HepG2 (cell line): Measurements from ENCODE around the gene BAG3. TPM values are rescaled to one million over a fixed set of nuclear protein-coding genes. Genes with fewer than 3 reads are reported as not detected.

Experiments used
- CHCHD3 ChIP-seq: sonication (generic); formaldehyde crosslinking; IDR thresholded peaks from 2 replicates; pipeline ENCODE4 v1.8.0; 2022; ENCODE audit warnings: mild to moderate bottlenecking, missing genetic modification reagents, moderate library complexity
- CREBL2 ChIP-seq: sonication (generic); formaldehyde crosslinking; IDR thresholded peaks from 2 replicates; pipeline ENCODE4 v1.8.1; 2023; ENCODE audit warnings: missing genetic modification reagents, mild to moderate bottlenecking, borderline replicate concordance
- HOXA7 ChIP-seq: sonication (generic); formaldehyde crosslinking; IDR thresholded peaks from 2 replicates; pipeline ENCODE4 v1.8.1; 2022; ENCODE audit warnings: mild to moderate bottlenecking, missing genetic modification reagents, moderate library complexity
- IRX3 ChIP-seq: sonication (generic); formaldehyde crosslinking; IDR thresholded peaks from 2 replicates; pipeline ENCODE4 v1.8.1; 2023; ENCODE audit warnings: mild to moderate bottlenecking, low read depth, missing genetic modification reagents, borderline replicate concordance
- NR0B2 ChIP-seq: sonication (generic); formaldehyde crosslinking; IDR thresholded peaks from 2 replicates; pipeline ENCODE4 v1.4.0; 2020; ENCODE audit warnings: mild to moderate bottlenecking, missing genetic modification reagents
- PAX8 ChIP-seq: sonication (generic); formaldehyde crosslinking; IDR thresholded peaks from 2 replicates; pipeline ENCODE4 v1.8.0; 2022; ENCODE audit warnings: mild to moderate bottlenecking, missing genetic modification reagents, borderline replicate concordance
- PHF20 ChIP-seq: sonication (generic); formaldehyde crosslinking; IDR thresholded peaks from 2 replicates; pipeline ENCODE4 v1.5.0; 2020; ENCODE audit warnings: mild to moderate bottlenecking, missing genetic modification reagents
- PHF21A ChIP-seq: sonication (generic); formaldehyde crosslinking; IDR thresholded peaks from 2 replicates; pipeline ENCODE4 v1.5.0; 2020; ENCODE audit warnings: mild to moderate bottlenecking, missing genetic modification reagents
- PREB ChIP-seq: sonication (generic); formaldehyde crosslinking; IDR thresholded peaks from 2 replicates; pipeline ENCODE4 v1.4.0; 2020; ENCODE audit warnings: missing genetic modification reagents
- RBM22 ChIP-seq: fragments of 200-400 bp; formaldehyde crosslinking; optimal IDR thresholded peaks from 2 replicates; pipeline ENCODE3; 2017; ENCODE audit warnings: mild to moderate bottlenecking, low read length, moderate library complexity
- SALL1 ChIP-seq: sonication (generic); formaldehyde crosslinking; IDR thresholded peaks from 2 replicates; pipeline ENCODE4 v1.8.0; 2022; ENCODE audit warnings: mild to moderate bottlenecking, missing genetic modification reagents
- SIN3B ChIP-seq: fragments of 150-350 bp; IDR thresholded peaks from 2 replicates; pipeline ENCODE4 v1.6.1; 2014; ENCODE audit warnings: low read length
- SNAPC2 ChIP-seq: sonication (generic); formaldehyde crosslinking; IDR thresholded peaks from 2 replicates; pipeline ENCODE4 v1.8.1; 2022; ENCODE audit warnings: mild to moderate bottlenecking, missing genetic modification reagents
- SP140L ChIP-seq: sonication (generic); formaldehyde crosslinking; IDR thresholded peaks from 2 replicates; pipeline ENCODE4 v1.4.0; 2020; ENCODE audit warnings: missing genetic modification reagents, borderline replicate concordance
- SRSF1 ChIP-seq: fragments of 200-400 bp; formaldehyde crosslinking; optimal IDR thresholded peaks from 2 replicates; pipeline ENCODE3; 2017; ENCODE audit warnings: mild to moderate bottlenecking, low read depth, low read length, moderate library complexity
- TAF1 ChIP-seq: sonication (generic); formaldehyde crosslinking; IDR thresholded peaks from 2 replicates; pipeline ENCODE4 v1.4.0; 2020; ENCODE audit warnings: missing genetic modification reagents
- TFE3 ChIP-seq: IDR thresholded peaks from 2 replicates; pipeline ENCODE4 v1.6.1; 2016
- YY1 ChIP-seq: IDR thresholded peaks from 2 replicates; pipeline ENCODE4 v1.6.1; 2011; ENCODE audit warnings: low read length, low read depth, moderate library complexity, mild to moderate bottlenecking; ENCODE audit not compliant: insufficient read depth, insufficient replicate concordance
- ZBTB33 ChIP-seq: sonication (generic); formaldehyde crosslinking; IDR thresholded peaks from 2 replicates; pipeline ENCODE4 v1.4.0; 2020; ENCODE audit warnings: missing genetic modification reagents
- ZNF549 ChIP-seq: sonication (generic); formaldehyde crosslinking; IDR thresholded peaks from 2 replicates; pipeline ENCODE4 v1.5.0; 2020; ENCODE audit warnings: missing genetic modification reagents
- ZNF703 ChIP-seq: sonication (generic); formaldehyde crosslinking; IDR thresholded peaks from 2 replicates; pipeline ENCODE4 v1.5.1; 2020; ENCODE audit warnings: missing genetic modification reagents, mild to moderate bottlenecking, moderate library complexity, borderline replicate concordance
- ZZZ3 ChIP-seq: sonication (generic); formaldehyde crosslinking; IDR thresholded peaks from 2 replicates; pipeline ENCODE4 v1.4.0; 2020; ENCODE audit warnings: missing genetic modification reagents, mild to moderate bottlenecking, borderline replicate concordance
- polyA plus RNA-seq, 8 experiments: library from polyadenylated mRNA; depleted of rRNA in 3 of 8; stranded (reverse) in 7 of 8; unstranded in 1 of 8; fragments of >200 nt; fragmentation: Illumina TruSeq in 4 of 8; extraction: Trizol in 4 of 8; gene quantifications; 2 replicates each; pipeline versions ENCODE4 v1.2.1 to v1.2.3, GENCODE V29; 2011 to 2016; ENCODE audit warnings: low read depth in 4 of 8, missing spikeins in 1 of 8, mixed read lengths in 1 of 8; ENCODE audit not compliant: insufficient read depth in 1 of 8
- total RNA-seq, 5 experiments: library from RNA; depleted of rRNA; stranded (reverse); fragments of >200 nt; fragmentation: Illumina TruSeq; extraction: Trizol; gene quantifications; 2 replicates each; pipeline ENCODE4 v1.2.3, GENCODE V29; 2016; ENCODE audit warnings: low read depth in 1 of 5
- TF ChIP-seq, protein P1 (sequence below): sonication (generic); formaldehyde crosslinking; IDR thresholded peaks from 2 replicates; pipeline ENCODE4 v1.9.0; 2021; ENCODE audit warnings: missing genetic modification reagents, borderline replicate concordance

The BAG3 gene
- total and polyA plus RNA-seq, 2 of the 13 experiments (the other 11 are each of a cell fraction or from before 2014, with no cell fraction given) = 2.9 to 6.7 TPM

- TF ChIP-seq RBM22 (no peak), PHF20 (CRISPR knock-in tag) (no peak), SRSF1 (no peak), ZZZ3 (no peak), SIN3B (no peak), ZBTB33 (CRISPR knock-in tag) (0 out of 2 replicates have a peak, but pooled peaks have one; percentile 59), ZNF549 (CRISPR knock-in tag) (no peak), NR0B2 (CRISPR knock-in tag) (no peak), CREBL2 (CRISPR knock-in tag) (no peak), PREB (CRISPR knock-in tag) (no peak), SP140L (no peak), SNAPC2 (no peak), CHCHD3 (CRISPR knock-in tag) (no peak), TAF1 (CRISPR knock-in tag) (no peak), TFE3 (CRISPR knock-in tag) (no peak), YY1 (peak; percentile 15), ZNF703 (CRISPR knock-in tag) (no peak), SALL1 (CRISPR knock-in tag) (peak; percentile 57), PAX8 (no peak), IRX3 (CRISPR knock-in tag) (no peak), HOXA7 (CRISPR knock-in tag) (no peak), PHF21A (CRISPR knock-in tag) (no peak)
- TF ChIP-seq, protein P1, sequence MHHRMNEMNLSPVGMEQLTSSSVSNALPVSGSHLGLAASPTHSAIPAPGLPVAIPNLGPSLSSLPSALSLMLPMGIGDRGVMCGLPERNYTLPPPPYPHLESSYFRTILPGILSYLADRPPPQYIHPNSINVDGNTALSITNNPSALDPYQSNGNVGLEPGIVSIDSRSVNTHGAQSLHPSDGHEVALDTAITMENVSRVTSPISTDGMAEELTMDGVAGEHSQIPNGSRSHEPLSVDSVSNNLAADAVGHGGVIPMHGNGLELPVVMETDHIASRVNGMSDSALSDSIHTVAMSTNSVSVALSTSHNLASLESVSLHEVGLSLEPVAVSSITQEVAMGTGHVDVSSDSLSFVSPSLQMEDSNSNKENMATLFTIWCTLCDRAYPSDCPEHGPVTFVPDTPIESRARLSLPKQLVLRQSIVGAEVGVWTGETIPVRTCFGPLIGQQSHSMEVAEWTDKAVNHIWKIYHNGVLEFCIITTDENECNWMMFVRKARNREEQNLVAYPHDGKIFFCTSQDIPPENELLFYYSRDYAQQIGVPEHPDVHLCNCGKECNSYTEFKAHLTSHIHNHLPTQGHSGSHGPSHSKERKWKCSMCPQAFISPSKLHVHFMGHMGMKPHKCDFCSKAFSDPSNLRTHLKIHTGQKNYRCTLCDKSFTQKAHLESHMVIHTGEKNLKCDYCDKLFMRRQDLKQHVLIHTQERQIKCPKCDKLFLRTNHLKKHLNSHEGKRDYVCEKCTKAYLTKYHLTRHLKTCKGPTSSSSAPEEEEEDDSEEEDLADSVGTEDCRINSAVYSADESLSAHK = no peak
Observed at GRCh38 chr10:119616882-119617570, 34.2 kb upstream of the BAG3 start (continued).
